GM18858 (cell line): ENCODE data around the gene ANKRD30A.
"Not testable (repeated sequence)": the region's sequence is repeated elsewhere in the genome, so short reads cannot be mapped to it uniquely, and the experiment has no call there.

Experiments used
- ATAC-seq: cut with Tn5 transposase; IDR thresholded peaks from one replicate; pipeline ENCODE4 v1.9.1; 2021; ENCODE audit not compliant: unreplicated experiment

The ANKRD30A gene

DNA sequence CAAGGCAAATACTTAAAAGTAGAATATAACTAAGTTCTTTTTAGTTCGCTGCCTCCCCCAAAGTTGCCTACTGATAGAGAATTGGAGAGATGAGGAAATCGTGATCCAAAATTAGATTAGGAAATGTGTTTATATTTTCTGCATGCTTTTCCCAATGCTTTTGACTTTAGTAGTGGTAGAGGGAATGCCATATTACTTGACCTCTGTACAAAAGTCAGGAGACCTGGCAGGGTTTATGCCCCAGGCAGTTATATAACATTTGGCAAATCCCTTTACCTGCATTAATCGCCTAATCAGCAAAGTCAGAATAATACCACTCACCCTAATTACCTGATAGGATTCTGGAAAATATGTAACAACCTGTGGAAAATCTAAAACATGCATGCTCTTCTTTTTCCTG, 142.9 kb downstream of the ANKRD30A start:
- ATAC-seq: no peak

- no peak for ATAC-seq
Observed at GRCh38 chr10:37269554-37270256, 144.3 kb downstream of the ANKRD30A start.

GRCh38 chr10:37275216-37275777, 149.9 kb downstream of the ANKRD30A start:
- no peak for ATAC-seq

GRCh38 chr10:37285063-37285462, 159.7 kb downstream of the ANKRD30A start:
- ATAC-seq: no peak

- ATAC-seq: no peak
Observed at GRCh38 chr10:37289833-37290464, 164.6 kb downstream of the ANKRD30A start.

DNA sequence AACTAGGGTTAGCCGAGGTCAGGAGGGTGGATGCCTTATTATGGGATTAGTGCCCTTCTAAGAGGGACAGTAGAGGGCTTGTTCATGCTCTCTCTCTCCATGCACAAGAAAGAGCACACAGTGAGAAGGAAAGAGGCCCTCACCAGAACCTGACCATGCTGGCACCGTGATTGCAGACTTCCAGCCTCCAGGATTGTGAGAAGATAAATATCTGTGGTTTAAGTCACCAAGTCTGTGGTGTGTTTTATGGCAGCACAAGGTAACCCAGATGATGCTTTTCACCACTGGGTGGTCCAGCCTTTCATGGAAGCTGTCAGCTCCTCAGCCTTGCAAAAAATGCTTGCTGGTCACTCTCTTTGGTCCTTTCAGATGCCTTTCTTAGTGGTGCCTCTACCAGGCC, 175.9 kb downstream of the ANKRD30A start:
- ATAC-seq: no peak

DNA sequence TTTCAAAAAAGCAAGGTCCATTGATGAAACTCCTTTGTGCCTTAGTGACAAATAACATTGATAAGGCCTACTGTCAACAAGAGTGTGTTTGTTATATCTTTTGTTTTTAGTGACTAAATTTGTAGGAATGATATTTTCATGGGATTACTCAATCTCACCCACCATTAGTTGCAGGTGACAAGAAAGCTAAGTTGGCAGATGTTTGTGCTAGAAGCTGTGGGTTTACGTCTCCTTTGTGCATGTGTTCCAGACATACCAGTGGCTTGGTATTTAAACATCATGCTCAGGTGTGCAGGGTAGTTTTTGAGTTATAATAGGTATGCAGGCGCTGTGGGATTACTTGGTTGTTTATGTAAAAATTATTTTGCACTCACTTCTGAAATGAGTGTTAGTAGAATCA, 178.6 kb downstream of the ANKRD30A start:
- no peak for ATAC-seq

DNA sequence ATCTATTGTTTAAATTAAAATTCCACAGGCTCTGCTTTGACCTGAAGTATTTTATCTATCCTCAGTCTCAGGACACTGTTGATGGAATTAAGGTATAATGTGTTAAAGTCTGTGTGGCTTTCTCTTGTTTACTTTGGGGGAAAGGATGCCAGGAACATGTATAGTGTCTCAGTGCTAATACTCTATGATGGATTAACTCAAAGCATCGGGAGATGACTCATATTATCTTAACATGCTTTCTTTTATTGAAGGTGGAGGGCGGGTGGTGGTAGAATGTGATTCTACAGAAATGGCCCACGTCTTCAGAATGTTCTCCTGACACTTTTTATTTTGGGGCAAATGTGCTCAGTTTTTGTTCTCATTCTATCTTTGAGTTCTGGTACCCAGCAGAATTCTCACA, 189.0 kb downstream of the ANKRD30A start:
- ATAC-seq: no peak

- no peak for ATAC-seq
Observed at GRCh38 chr10:37314862-37315261, 189.5 kb downstream of the ANKRD30A start.

DNA sequence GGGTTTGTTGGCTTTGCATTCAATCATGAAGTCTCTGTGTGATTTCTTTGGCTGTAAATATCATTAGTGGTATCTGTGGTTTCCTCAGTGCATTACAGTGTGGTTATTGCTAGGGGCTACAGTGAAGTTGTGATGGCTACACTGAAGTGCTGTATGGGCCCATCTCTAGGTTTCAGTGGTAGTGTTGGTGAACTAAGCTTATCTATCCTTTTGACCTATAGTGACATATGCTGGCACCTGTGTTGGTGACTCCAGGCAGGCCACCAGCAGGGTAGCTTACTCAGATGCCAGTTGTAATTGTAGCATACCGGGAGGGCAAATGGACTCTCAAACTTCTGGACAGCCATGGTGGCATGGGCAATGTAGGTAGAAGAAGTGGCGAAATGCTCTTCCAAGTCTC, 219.0 kb downstream of the ANKRD30A start:
- ATAC-seq: no peak

GRCh38 chr10:37379991-37380390, 254.6 kb downstream of the ANKRD30A start:
- ATAC-seq: no peak

GRCh38 chr10:37381271-37381670, 255.9 kb downstream of the ANKRD30A start:
- no peak for ATAC-seq

DNA sequence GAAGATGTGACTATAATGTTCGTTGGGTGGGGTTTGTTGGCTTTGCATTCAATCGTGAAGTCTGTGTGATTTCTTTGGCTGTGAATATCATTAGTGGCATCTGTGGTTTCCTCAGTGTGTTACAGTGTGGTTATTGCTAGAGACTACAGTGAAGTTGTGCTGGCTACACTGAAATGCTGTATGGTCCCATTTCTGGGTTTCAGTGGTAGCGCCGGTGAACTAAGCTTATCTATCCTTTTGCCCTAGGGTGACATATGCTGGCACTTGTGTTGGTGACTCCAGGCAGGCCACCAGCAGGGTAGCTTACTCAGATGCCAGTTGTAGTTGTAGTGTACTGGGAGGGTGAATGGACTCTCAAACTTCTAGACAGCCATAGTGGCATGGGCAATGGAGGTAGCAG, 259.5 kb downstream of the ANKRD30A start:
- no peak for ATAC-seq

DNA sequence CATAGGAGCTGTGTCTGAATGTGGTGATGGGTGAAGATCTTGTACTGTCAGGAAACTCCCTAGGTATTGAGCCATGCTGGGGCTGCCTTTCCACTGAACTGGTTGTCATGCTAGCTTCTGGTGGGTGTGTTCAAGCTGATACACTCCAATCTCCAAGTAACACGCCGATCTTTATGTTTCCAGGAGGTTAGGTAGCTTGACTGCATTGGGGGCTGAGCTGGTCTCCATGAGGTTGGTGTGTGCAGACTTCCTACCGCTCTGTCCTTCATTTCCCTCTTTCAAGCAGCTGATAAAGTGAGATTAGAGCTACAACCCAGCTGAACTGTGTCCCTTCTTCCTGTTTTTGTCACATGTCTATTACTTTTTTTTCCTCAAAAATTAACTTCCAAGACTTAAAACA, 265.5 kb downstream of the ANKRD30A start:
- ATAC-seq: no peak

- not testable (repeated sequence) for ATAC-seq
Observed at GRCh38 chr10:37400774-37401173, 275.4 kb downstream of the ANKRD30A start.

DNA sequence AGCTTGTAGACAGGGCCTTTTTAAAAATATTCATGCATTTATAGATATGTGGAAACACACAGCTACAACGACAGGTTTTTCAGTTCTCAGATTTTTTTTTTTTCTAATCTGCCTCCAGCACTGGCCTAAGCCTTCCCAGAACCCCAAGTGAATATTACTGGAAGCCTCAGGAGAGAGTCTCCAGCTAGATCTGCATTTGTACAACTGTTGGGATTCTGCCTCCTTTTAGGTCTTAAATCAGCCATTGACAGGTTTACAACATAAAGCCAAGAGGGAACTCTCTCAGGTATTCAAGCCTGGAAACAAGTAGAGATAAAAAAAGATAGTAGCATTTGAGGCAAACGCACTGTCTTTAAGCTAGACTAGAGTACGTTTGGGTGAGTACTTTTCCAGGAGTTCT, 275.8 kb downstream of the ANKRD30A start:
- no peak for ATAC-seq

DNA sequence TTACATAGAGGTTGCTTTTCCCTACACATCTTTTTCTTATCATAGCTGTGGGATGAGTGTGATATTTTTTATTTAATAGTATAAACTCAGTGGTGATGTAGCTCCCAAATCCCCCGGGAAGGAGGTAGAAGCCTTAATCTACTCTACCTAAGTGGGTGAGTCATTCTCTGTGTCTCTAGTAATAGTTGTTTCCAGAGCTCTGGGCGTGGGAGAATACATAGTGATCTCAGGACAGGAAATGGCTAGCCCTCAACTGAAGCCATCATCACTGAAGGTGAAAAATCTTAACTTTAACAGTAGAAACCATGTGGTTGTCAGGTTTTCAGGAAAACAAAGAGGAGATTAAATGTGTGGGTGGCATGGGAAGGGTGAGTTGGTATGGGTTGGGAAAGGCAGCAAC, 278.4 kb downstream of the ANKRD30A start:
- no peak for ATAC-seq
